Thyroid gland (tissue), 4 donors: Measurements from ENCODE around the gene SORCS2. TPM values are rescaled to one million over a fixed set of nuclear protein-coding genes. Genes with fewer than 3 reads are reported as not detected.

Experiments used
- DNase-seq, 2 donors: peaks; one replicate each; pipeline ENCODE4 v3.0.0-alpha.2; 2019
- H3K27ac ChIP-seq, 3 donors: fragments of 200-600 bp; sonication (generic); 1 replicate in 2 of 3; 2 replicates in 1 of 3; pipeline ENCODE4 v1.5.1; 2016 to 2019; ENCODE audit warnings: mild to moderate bottlenecking in 1 of 3, moderate library complexity in 1 of 3
- H3K27me3 ChIP-seq: fragments of 200-600 bp; sonication (generic); one replicate; pipeline ENCODE4 v1.5.1; 2019
- H3K36me3 ChIP-seq, 2 donors: fragments of 200-600 bp; sonication (generic); one replicate each; pipeline ENCODE4 v1.5.1; 2016 to 2019
- H3K4me1 ChIP-seq, 2 donors: fragments of 200-600 bp; sonication (generic); one replicate each; pipeline ENCODE4 v1.5.1; 2017 to 2019
- H3K4me3 ChIP-seq, 3 donors: fragments of 200-600 bp; sonication (generic); replicated peaks in 1 of 3; 1 replicate in 2 of 3; 2 replicates in 1 of 3; pipeline ENCODE4 v1.5.1; 2016; ENCODE audit warnings: mild to moderate bottlenecking in 1 of 3
- H3K9me3 ChIP-seq: fragments of 200-600 bp; sonication (generic); one replicate; pipeline ENCODE4 v1.5.1; 2017
- POLR2A ChIP-seq, 2 donors: fragments of 450-650 bp; IDR thresholded peaks; one replicate each; pipeline ENCODE4 v1.6.1; 2017; ENCODE audit warnings: antibody characterized with exemption in 2 of 2, mild to moderate bottlenecking in 2 of 2, moderate library complexity in 1 of 2
- WGBS, 2 donors: methylation state at CpG; one replicate each; pipeline ENCODE4 v1.1.5; 2017; 5-methylcytosine and 5-hydroxymethylcytosine counted together
- intact Hi-C: fragments of 100-400 bp; cut with DNase I; formaldehyde crosslinking; loops from one replicate; pipeline ENCODE4 v1.15.1; 2023
- total RNA-seq, 4 donors: library from RNA; depleted of rRNA; stranded (reverse); fragments of >200 nt; gene quantifications; one replicate each; pipeline ENCODE4 v1.2.3, GENCODE V29; 2016
- TF ChIP-seq, protein P1 (sequence below), 6 experiments: fragments of 200-600 bp in 3 of 6; fragments of 450-650 bp in 3 of 6; sonication (generic) in 3 of 6; IDR thresholded peaks; one replicate each; pipeline ENCODE4 v1.5.1; 2016 to 2019; ENCODE audit warnings: antibody characterized with exemption in 6 of 6, mild to moderate bottlenecking in 2 of 6, inconsistent platforms in 1 of 6, moderate library complexity in 1 of 6

Gene SORCS2
- total RNA-seq, 4 donors from 2014 or later = 1.7 to 13.6 (median 3.6) TPM

GRCh38 chr4:7522452-7523220, 330.3 kb downstream of the SORCS2 start:
- H3K36me3 ChIP-seq = no peaks in the 10 kb centered on the region
- no peaks in the 10 kb centered on the region for H3K4me1 ChIP-seq
- no peak for DNase-seq
- no peak overlapping the region for H3K4me3 ChIP-seq
- H3K27me3 ChIP-seq = no peaks in the 10 kb centered on the region
- intact Hi-C loops = loop anchor here (5.0 kb wide), 1 partner anchor 1065 kb away; no protein-coding TSS in a partner anchor
- H3K9me3 ChIP-seq = no peaks in the 10 kb centered on the region
- no peak overlapping the region for H3K27ac ChIP-seq
- WGBS, 2 donors = 67 to 68% methylated on average over 5 to 6 of the region's 6 CpGs
- TF ChIP-seq, protein P1, sequence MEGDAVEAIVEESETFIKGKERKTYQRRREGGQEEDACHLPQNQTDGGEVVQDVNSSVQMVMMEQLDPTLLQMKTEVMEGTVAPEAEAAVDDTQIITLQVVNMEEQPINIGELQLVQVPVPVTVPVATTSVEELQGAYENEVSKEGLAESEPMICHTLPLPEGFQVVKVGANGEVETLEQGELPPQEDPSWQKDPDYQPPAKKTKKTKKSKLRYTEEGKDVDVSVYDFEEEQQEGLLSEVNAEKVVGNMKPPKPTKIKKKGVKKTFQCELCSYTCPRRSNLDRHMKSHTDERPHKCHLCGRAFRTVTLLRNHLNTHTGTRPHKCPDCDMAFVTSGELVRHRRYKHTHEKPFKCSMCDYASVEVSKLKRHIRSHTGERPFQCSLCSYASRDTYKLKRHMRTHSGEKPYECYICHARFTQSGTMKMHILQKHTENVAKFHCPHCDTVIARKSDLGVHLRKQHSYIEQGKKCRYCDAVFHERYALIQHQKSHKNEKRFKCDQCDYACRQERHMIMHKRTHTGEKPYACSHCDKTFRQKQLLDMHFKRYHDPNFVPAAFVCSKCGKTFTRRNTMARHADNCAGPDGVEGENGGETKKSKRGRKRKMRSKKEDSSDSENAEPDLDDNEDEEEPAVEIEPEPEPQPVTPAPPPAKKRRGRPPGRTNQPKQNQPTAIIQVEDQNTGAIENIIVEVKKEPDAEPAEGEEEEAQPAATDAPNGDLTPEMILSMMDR (IDR thresholded peaks at IDR 0.05) = no peak
- no peak for TF ChIP-seq POLR2A (IDR thresholded peaks at IDR 0.05)

DNA sequence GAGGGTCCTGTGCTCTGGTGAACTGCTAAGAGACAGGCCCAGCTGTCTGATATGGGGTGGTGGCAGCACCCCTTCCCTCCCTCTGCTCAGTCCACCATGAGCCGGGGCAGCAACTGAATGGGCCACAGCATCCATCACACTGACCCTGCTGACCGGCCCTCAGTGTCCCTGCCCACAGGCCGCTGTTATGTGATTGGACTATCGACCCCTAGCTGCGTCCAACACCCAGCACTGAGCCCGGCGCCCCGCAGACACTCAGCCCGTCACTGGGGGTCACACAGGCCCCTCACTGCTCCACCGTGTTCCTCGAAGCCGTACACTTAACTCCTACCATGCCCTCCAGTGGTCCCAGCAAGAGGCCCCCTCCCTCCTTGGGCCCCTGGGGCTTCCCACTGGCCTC, 331.2 kb downstream of the SORCS2 start:
- WGBS, 2 donors = 79 to 93% methylated on average over 9 to 12 of the region's 12 CpGs

GRCh38 chr4:7524064-7524682, 331.8 kb downstream of the SORCS2 start:
- 76 to 82% methylated on average over 12 of the region's 12 CpGs for WGBS, 2 donors
- Histone ChIP-seq H3K4me1 (no peaks in the 10 kb centered on the region), H3K9me3 (no peaks in the 10 kb centered on the region), H3K27ac (no peak overlapping the region), H3K36me3 (no peaks in the 10 kb centered on the region), H3K27me3 (no peaks in the 10 kb centered on the region), H3K4me3 (no peak overlapping the region)
- TF ChIP-seq, protein P1 (IDR thresholded peaks at IDR 0.05) = no peak
- TF ChIP-seq POLR2A (IDR thresholded peaks at IDR 0.05) = no peak
- intact Hi-C loops = loop anchor here (5.0 kb wide), 1 partner anchor 1067 kb away; no protein-coding TSS in a partner anchor
- DNase-seq = no peak

More for the DNA sequence above, 331.2 kb downstream of the SORCS2 start:
- Histone ChIP-seq H3K4me3 (no peak overlapping the region), H3K4me1 (no peaks in the 10 kb centered on the region), H3K27ac (no peak overlapping the region), H3K9me3 (no peaks in the 10 kb centered on the region), H3K36me3 (no peaks in the 10 kb centered on the region), H3K27me3 (no peaks in the 10 kb centered on the region)
- no peak for DNase-seq
- intact Hi-C loops = loop anchor here (5.0 kb wide), 1 partner anchor 1066 kb away; no protein-coding TSS in a partner anchor
- TF ChIP-seq POLR2A (IDR thresholded peaks at IDR 0.05) = no peak
- TF ChIP-seq, protein P1 (IDR thresholded peaks at IDR 0.05) = no peak

GRCh38 chr4:7524843-7525242, 332.5 kb downstream of the SORCS2 start:
- no peak overlapping the region for H3K4me3 ChIP-seq
- WGBS, 2 donors = 79 to 87% methylated on average over 12 to 14 of the region's 14 CpGs
- H3K9me3 ChIP-seq = no peaks in the 10 kb centered on the region
- H3K36me3 ChIP-seq = no peaks in the 10 kb centered on the region
- H3K27me3 ChIP-seq = no peaks in the 10 kb centered on the region
- intact Hi-C loops = loop anchor here (5.0 kb wide), 1 partner anchor 1068 kb away; no protein-coding TSS in a partner anchor
- H3K27ac ChIP-seq = no peak overlapping the region
- no peaks in the 10 kb centered on the region for H3K4me1 ChIP-seq
- TF ChIP-seq, protein P1 (IDR thresholded peaks at IDR 0.05) = no peak
- no peak for TF ChIP-seq POLR2A (IDR thresholded peaks at IDR 0.05)
- no peak for DNase-seq

DNA sequence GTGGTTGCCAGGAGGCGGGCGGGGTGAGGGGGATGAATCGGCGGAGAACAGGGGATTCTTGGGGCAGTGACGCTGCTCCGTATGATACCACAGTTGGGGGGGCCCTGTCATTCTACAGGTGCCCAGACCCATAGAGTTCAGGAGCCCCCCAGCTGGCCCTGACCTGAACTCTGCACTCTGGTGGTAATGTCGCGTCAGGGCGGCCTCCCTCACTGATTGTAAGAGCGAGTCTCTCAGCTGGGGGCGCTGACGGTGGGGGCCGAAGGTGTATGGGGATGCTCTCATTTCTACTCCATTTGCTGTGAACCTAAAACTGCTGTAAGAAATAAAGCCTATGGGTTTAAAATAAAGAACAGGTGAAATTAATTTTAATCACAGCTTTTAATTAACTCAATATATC, 334.2 kb downstream of the SORCS2 start:
- TF ChIP-seq, protein P1 (IDR thresholded peaks at IDR 0.05) = no peak
- TF ChIP-seq POLR2A (IDR thresholded peaks at IDR 0.05) = no peak
- Histone ChIP-seq H3K4me1 (no peaks in the 10 kb centered on the region), H3K27me3 (no peaks in the 10 kb centered on the region), H3K9me3 (no peaks in the 10 kb centered on the region), H3K36me3 (no peaks in the 10 kb centered on the region), H3K27ac (no peak overlapping the region), H3K4me3 (no peak overlapping the region)
- DNase-seq = no peak
- intact Hi-C loops = no loop called here
- 80 to 81% methylated on average over 13 of the region's 13 CpGs for WGBS, 2 donors
